GM12891 (cell line): ENCODE data around the gene CKMT1A.
"Not testable (repeated sequence)": the region's sequence is repeated elsewhere in the genome, so short reads cannot be mapped to it uniquely, and the experiment has no call there.

ENCODE experiments used
- PAX5 ChIP-seq: IDR thresholded peaks from 2 replicates; pipeline ENCODE4 v1.6.1; 2011; ENCODE audit warnings: low read length, moderate library complexity, mild to moderate bottlenecking; ENCODE audit not compliant: insufficient read depth, severe bottlenecking
- POLR2A ChIP-seq: IDR thresholded peaks from 2 replicates; pipeline ENCODE4 v1.6.1; 2011; ENCODE audit warnings: low read depth, low read length, control low read depth
- POLR2AphosphoS5 ChIP-seq: IDR thresholded peaks from 2 replicates; pipeline ENCODE4 v1.6.1; 2011; ENCODE audit warnings: low read depth, low read length, control low read depth
- POU2F2 ChIP-seq: IDR thresholded peaks from 2 replicates; pipeline ENCODE4 v1.6.1; 2011; ENCODE audit warnings: low read depth, mild to moderate bottlenecking, control low read depth, low read length, moderate library complexity
- SPI1 ChIP-seq: IDR thresholded peaks from 2 replicates; pipeline ENCODE4 v1.6.1; 2011; ENCODE audit warnings: low read depth, low read length, control low read depth
- TAF1 ChIP-seq: IDR thresholded peaks from 2 replicates; pipeline ENCODE4 v1.6.1; 2011; ENCODE audit warnings: low read depth, low read length, control low read depth

GRCh38 chr15:43726306-43726705, 32.6 kb downstream of the CKMT1A start:
- not testable (repeated sequence) for TF ChIP-seq POLR2AphosphoS5, POLR2A, POU2F2, TAF1, SPI1, PAX5
